ENCODE measurements around the gene BBLN.

BBLN gene

DNA sequence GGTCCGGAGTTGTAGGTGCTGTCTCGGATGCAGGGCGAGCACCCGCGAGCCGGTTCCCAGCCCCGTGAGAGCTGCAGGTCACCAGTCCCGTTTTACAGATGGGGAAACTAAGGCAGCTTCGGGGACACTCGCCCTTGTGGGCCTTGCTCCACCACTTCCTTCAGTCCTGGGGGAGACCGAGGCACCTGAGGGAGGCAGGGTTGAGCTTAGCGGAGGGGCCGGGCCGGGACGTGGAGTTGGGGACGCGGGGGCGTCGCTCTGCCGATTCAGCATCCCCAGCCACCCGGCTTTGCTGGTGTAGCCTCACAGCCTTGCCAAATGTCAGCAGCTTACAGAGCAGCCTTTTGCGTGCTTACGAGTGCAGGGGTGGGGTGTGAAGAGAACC, 530 bp downstream of the BBLN start:
- no peak for TF ChIP-seq EZH2 (IDR thresholded peaks at IDR 0.05; ENCODE audit: borderline replicate concordance, low read length)
- TF ChIP-seq, protein P1, sequence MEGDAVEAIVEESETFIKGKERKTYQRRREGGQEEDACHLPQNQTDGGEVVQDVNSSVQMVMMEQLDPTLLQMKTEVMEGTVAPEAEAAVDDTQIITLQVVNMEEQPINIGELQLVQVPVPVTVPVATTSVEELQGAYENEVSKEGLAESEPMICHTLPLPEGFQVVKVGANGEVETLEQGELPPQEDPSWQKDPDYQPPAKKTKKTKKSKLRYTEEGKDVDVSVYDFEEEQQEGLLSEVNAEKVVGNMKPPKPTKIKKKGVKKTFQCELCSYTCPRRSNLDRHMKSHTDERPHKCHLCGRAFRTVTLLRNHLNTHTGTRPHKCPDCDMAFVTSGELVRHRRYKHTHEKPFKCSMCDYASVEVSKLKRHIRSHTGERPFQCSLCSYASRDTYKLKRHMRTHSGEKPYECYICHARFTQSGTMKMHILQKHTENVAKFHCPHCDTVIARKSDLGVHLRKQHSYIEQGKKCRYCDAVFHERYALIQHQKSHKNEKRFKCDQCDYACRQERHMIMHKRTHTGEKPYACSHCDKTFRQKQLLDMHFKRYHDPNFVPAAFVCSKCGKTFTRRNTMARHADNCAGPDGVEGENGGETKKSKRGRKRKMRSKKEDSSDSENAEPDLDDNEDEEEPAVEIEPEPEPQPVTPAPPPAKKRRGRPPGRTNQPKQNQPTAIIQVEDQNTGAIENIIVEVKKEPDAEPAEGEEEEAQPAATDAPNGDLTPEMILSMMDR (IDR thresholded peaks at IDR 0.05; ENCODE audit: low read length), result no peak
- Histone ChIP-seq H2AFZ (ENCODE audit: low read length) (no peak overlapping the region), H3K9ac (ENCODE audit: low read length) (peak overlapping the region; percentile 85), H3F3A (ENCODE audit: insufficient read depth, low read length) (no peaks in the 10 kb centered on the region), H3K36me3 (ENCODE audit: insufficient read depth, low read length) (peaks cover 26% of the 10 kb centered on the region), H4K20me1 (ENCODE audit: insufficient read depth, low read length) (no peaks in the 10 kb centered on the region), H3K9me2 (ENCODE audit: low read depth, low read length) (no peaks in the 10 kb centered on the region), H3K27me3 (ENCODE audit: insufficient read depth, low read length) (peaks cover 6% of the 10 kb centered on the region; the same call in 1 of the 2 replicates), H3K4me2 (ENCODE audit: low read length) (peak overlapping the region; percentile 78), H3K27ac (ENCODE audit: low read depth, low read length, poor library complexity, severe bottlenecking) (no peak overlapping the region), H3K4me3 (ENCODE audit: low read depth, low read length, poor library complexity, severe bottlenecking) (peak overlapping the region; percentile 89), H3K4me1 (ENCODE audit: insufficient read depth, low read length, severe bottlenecking) (peaks cover 15% of the 10 kb centered on the region), H3K9me3 (ENCODE audit: low read length) (no peaks in the 10 kb centered on the region), H3K79me2 (ENCODE audit: insufficient read depth, low read length) (no peaks in the 10 kb centered on the region)

DNA sequence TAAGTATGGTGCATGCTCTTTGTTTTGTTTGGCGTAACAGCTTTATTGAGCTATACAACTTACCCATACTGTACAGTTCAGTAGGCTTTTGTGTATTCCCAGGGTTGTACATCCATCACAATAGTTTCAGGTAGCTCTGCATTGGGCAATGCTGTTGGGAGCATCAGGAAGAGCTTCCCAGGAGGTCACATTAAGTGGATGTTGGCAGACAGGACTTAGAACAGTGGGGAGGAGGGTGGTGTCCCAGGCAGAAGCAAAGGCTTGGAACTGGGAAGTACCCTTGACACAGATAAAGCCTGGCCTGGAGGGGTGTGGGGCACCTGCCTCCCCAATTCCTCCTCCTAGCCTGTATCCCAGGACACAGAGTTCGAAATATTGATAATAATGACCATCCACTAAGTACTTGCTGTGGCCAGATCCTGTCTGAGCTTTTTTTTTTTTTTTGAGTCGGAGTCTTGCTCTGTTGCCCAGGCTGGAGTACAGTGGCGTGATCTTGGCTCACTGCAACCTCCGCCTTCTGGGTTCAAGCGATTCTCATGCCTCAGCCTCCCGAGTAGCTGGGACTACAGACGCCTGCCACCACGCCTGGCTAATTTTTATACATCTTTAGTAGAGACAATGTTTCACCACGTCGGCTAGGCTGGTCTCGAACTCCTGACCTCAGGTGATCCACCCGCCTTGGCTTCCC, 1.3 kb downstream of the BBLN start:
- TF ChIP-seq EZH2 (IDR thresholded peaks at IDR 0.05; ENCODE audit: borderline replicate concordance, low read length), result no peak
- TF ChIP-seq, protein P1 (IDR thresholded peaks at IDR 0.05; ENCODE audit: low read length), result no peak

DNA sequence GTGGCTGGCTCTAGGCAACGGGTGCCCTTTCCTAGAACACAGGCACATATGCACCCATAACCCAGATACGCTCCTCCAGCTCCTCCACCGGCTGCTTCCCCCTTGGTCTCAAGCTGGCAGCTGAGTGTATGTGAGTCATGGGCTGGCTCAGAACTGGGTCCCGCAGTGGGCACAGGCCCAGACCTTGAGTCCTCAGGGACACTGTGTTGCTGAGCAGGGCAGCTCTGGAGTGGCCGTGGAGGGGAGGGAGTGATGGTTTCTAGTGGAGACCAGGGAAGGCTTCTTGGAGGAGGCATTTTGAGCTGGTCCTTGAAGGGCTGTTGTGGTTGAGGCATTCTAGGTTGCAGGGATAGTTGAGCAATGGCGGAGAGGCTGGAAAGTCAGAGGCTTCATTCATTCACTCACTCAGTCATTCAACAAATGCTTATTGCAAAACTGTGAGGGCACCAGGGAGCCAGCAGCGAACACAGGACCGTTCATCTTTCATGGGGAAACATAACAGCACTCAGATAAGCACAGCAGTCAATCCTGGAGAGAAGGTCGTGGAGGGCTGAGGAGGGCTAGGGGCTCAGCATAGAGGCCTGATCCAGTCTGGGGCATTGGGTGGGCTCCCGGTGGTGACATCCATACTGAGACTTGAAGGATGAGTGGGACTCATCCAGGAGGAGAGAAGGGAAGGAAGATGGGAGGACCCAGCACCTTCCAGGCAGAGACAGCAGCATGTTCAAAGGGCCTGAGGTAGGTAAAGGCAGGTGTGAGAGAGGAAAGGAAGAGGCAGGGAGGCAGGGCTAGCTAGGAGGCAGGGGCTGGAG, 2.4 kb downstream of the BBLN start:
- Histone ChIP-seq H3K4me1 (ENCODE audit: insufficient read depth, low read length, severe bottlenecking) (peaks cover 15% of the 10 kb centered on the region), H3K9me3 (ENCODE audit: low read length) (no peaks in the 10 kb centered on the region)

More for the DNA sequence above, 1.3 kb downstream of the BBLN start:
- H3K79me2 ChIP-seq (ENCODE audit: insufficient read depth, low read length), result no peaks in the 10 kb centered on the region
- no peaks in the 10 kb centered on the region for H3K9me3 ChIP-seq (ENCODE audit: low read length)
- peaks cover 33% of the 10 kb centered on the region for H3K36me3 ChIP-seq (ENCODE audit: insufficient read depth, low read length)
- H3K4me3 ChIP-seq (ENCODE audit: low read depth, low read length, poor library complexity, severe bottlenecking), result peak overlapping the region; percentile 89
- H4K20me1 ChIP-seq (ENCODE audit: insufficient read depth, low read length), result no peaks in the 10 kb centered on the region
- peak overlapping the region; percentile 85; the same call in 1 of the 2 replicates for H3K9ac ChIP-seq (ENCODE audit: low read length)
- H3K4me1 ChIP-seq (ENCODE audit: insufficient read depth, low read length, severe bottlenecking), result peaks cover 15% of the 10 kb centered on the region
- no peak overlapping the region for H2AFZ ChIP-seq (ENCODE audit: low read length)
- no peaks in the 10 kb centered on the region for H3F3A ChIP-seq (ENCODE audit: insufficient read depth, low read length)
- H3K4me2 ChIP-seq (ENCODE audit: low read length), result peak overlapping the region; percentile 78
- no peaks in the 10 kb centered on the region for H3K27me3 ChIP-seq (ENCODE audit: insufficient read depth, low read length)
- no peak overlapping the region for H3K27ac ChIP-seq (ENCODE audit: low read depth, low read length, poor library complexity, severe bottlenecking)
- no peaks in the 10 kb centered on the region for H3K9me2 ChIP-seq (ENCODE audit: low read depth, low read length)

More for the DNA sequence above, 2.4 kb downstream of the BBLN start:
- Histone ChIP-seq H3K27me3 (ENCODE audit: insufficient read depth, low read length) (no peaks in the 10 kb centered on the region), H3K36me3 (ENCODE audit: insufficient read depth, low read length) (peaks cover 43% of the 10 kb centered on the region), H3K4me3 (ENCODE audit: low read depth, low read length, poor library complexity, severe bottlenecking) (no peak overlapping the region), H3K9me2 (ENCODE audit: low read depth, low read length) (no peaks in the 10 kb centered on the region), H3F3A (ENCODE audit: insufficient read depth, low read length) (no peaks in the 10 kb centered on the region), H3K79me2 (ENCODE audit: insufficient read depth, low read length) (no peaks in the 10 kb centered on the region), H2AFZ (ENCODE audit: low read length) (no peak overlapping the region), H4K20me1 (ENCODE audit: insufficient read depth, low read length) (no peaks in the 10 kb centered on the region), H3K27ac (ENCODE audit: low read depth, low read length, poor library complexity, severe bottlenecking) (no peak overlapping the region), H3K4me2 (ENCODE audit: low read length) (no peak overlapping the region), H3K9ac (ENCODE audit: low read length) (no peak overlapping the region)
- TF ChIP-seq, protein P1 (IDR thresholded peaks at IDR 0.05; ENCODE audit: low read length), result no peak
- TF ChIP-seq EZH2 (IDR thresholded peaks at IDR 0.05; ENCODE audit: borderline replicate concordance, low read length), result no peak

Measured in OCI-LY1 (cell line).